Measurements from ENCODE around the gene PTPRN2. TPM values are rescaled to one million over a fixed set of nuclear protein-coding genes. Genes with fewer than 3 reads are reported as not detected.

The PTPRN2 gene
- total and polyA plus RNA-seq, 2 donors (not counting 3 experiments of a cell fraction or from before 2014, with no cell fraction given): 0.62 to 0.88 TPM

- ChIA-PET CTCF (no interaction called here), POLR2A (no interaction called here)
- TF ChIP-seq JUN (IDR thresholded peaks at IDR 0.05; ENCODE audit: borderline replicate concordance, insufficient read depth, insufficient read length, low read depth) (no peak), MAX (IDR thresholded peaks at IDR 0.05; ENCODE audit: insufficient read depth, insufficient read length) (no peak), MYC (IDR thresholded peaks at IDR 0.05; ENCODE audit: low read depth, low read length) (no peak), EZH2 (IDR thresholded peaks at IDR 0.05; ENCODE audit: borderline replicate concordance, low read depth, low read length, severe bottlenecking) (no peak), FOS (IDR thresholded peaks at IDR 0.05; ENCODE audit: borderline replicate concordance, insufficient read depth, low read length) (no peak), GATA2 (IDR thresholded peaks at IDR 0.05; ENCODE audit: insufficient read depth, insufficient read length, low read depth, low read length) (no peak), POLR2AphosphoS5 (IDR thresholded peaks at IDR 0.05; ENCODE audit: insufficient read depth, low read depth, low read length) (no peak), POLR2A (IDR thresholded peaks at IDR 0.05; ENCODE audit: low read depth, low read length) (no peak)
- TF ChIP-seq, protein P1, sequence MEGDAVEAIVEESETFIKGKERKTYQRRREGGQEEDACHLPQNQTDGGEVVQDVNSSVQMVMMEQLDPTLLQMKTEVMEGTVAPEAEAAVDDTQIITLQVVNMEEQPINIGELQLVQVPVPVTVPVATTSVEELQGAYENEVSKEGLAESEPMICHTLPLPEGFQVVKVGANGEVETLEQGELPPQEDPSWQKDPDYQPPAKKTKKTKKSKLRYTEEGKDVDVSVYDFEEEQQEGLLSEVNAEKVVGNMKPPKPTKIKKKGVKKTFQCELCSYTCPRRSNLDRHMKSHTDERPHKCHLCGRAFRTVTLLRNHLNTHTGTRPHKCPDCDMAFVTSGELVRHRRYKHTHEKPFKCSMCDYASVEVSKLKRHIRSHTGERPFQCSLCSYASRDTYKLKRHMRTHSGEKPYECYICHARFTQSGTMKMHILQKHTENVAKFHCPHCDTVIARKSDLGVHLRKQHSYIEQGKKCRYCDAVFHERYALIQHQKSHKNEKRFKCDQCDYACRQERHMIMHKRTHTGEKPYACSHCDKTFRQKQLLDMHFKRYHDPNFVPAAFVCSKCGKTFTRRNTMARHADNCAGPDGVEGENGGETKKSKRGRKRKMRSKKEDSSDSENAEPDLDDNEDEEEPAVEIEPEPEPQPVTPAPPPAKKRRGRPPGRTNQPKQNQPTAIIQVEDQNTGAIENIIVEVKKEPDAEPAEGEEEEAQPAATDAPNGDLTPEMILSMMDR (IDR thresholded peaks at IDR 0.05; ENCODE audit: extremely low read depth in 1 of 2, insufficient read depth in 1 of 2, low read depth in 1 of 2, low read length in 2 of 2): no peak
- no peaks in the 10 kb centered on the region for H3K79me2 ChIP-seq (ENCODE audit: control insufficient read depth, insufficient read depth, low read length)
- H4K20me1 ChIP-seq (replicated peaks; ENCODE audit: control insufficient read depth, extremely low read depth, insufficient read depth, low read length): no peaks in the 10 kb centered on the region
- no TSS peak for BruUV-seq (replicated peaks)
- H3K4me1 ChIP-seq (ENCODE audit: control insufficient read depth, extremely low read depth, insufficient read depth, low read length): no peaks in the 10 kb centered on the region
- no peaks in the 10 kb centered on the region for H3K9me1 ChIP-seq (replicated peaks; ENCODE audit: control insufficient read depth, extremely low read depth, insufficient read depth, low read length)
- no peak overlapping the region for H3K9ac ChIP-seq (replicated peaks; ENCODE audit: extremely low read depth, insufficient read depth, low read length)
- no peak overlapping the region for H3K27ac ChIP-seq (ENCODE audit: insufficient read depth, low read depth, low read length)
- H3K27me3 ChIP-seq (ENCODE audit: control insufficient read depth in 2 of 2, insufficient read depth in 2 of 2, low read length in 2 of 2): no peaks in the 10 kb centered on the region
- DNase-seq (ENCODE audit: low read depth, low spot score) (no peak), FAIRE-seq (no peak)
- no peak overlapping the region for H2AFZ ChIP-seq (ENCODE audit: low read depth, low read length)
- no peak overlapping the region for H3K4me3 ChIP-seq (replicated peaks in 1 of 3; ENCODE audit: insufficient read depth in 1 of 3, low read depth in 1 of 3, low read length in 3 of 3)
- no peak overlapping the region for H3K4me2 ChIP-seq (ENCODE audit: insufficient read depth, low read length)
- intact Hi-C loops (cut with micrococcal nuclease) (no loop called here), dilution Hi-C loops (cut with MboI; ENCODE audit: extremely low pct_ligation_motif_present, low sequenced_read_pairs) (no loop called here)
- no peaks in the 10 kb centered on the region for H3K36me3 ChIP-seq (ENCODE audit: control insufficient read depth in 2 of 2, extremely low read depth in 1 of 2, insufficient read depth in 2 of 2, low read length in 2 of 2)
- peaks cover 2% of the 10 kb centered on the region for H3K9me3 ChIP-seq (replicated peaks; ENCODE audit: control insufficient read depth, insufficient read depth, low read length)
These were observed 790.8 kb downstream of the PTPRN2 start for GRCh38 chr7:157796846-157797245.

All from endothelial cell of umbilical vein (primary cell).